Common myeloid progenitor, CD34-positive (primary cell): ENCODE results near the gene FAM193A.
"Not testable (repeated sequence)": the region's sequence is repeated elsewhere in the genome, so short reads cannot be mapped to it uniquely, and the experiment has no call there.

Experiments
- CTCF ChIA-PET: fragments of 350-600 bp; sonication (Branson Sonifier 250); formaldehyde crosslinking; loops from one replicate; lab custom pipeline; 2021; ENCODE audit warnings: antibody characterized with exemption; lab: Charles Lee
- POLR2A ChIA-PET: fragments of 350-600 bp; sonication (Branson Sonifier 250); formaldehyde crosslinking; loops from one replicate; lab custom pipeline; 2021; ENCODE audit warnings: antibody characterized with exemption; lab: Charles Lee
- DNase-seq, 3 donors: peaks; one replicate each; pipeline versions ENCODE4 v3.0.0 to v3.0.0-alpha.2; 2013
- H3K27ac ChIP-seq, 2 experiments: 1 replicate in 1 of 2; 2 replicates in 1 of 2; pipeline ENCODE4 v1.7.0; 2013; ENCODE audit warnings: inconsistent platforms in 2 of 2, low read length in 2 of 2, mild to moderate bottlenecking in 2 of 2, low read depth in 1 of 2, moderate library complexity in 1 of 2; ENCODE audit not compliant: severe bottlenecking in 2 of 2, insufficient read depth in 1 of 2, poor library complexity in 1 of 2
- H3K27me3 ChIP-seq, 5 experiments: replicated peaks in 2 of 5; 1 replicate in 3 of 5; 2 replicates in 2 of 5; pipeline versions ENCODE4 v1.6.1 to v1.7.0; 2013; ENCODE audit warnings: low read length in 4 of 5, mild to moderate bottlenecking in 2 of 5, moderate library complexity in 2 of 5, inconsistent platforms in 1 of 5; ENCODE audit not compliant: insufficient read depth in 5 of 5, control insufficient read depth in 4 of 5
- H3K36me3 ChIP-seq, 4 experiments: 1 replicate in 2 of 4; 2 replicates in 2 of 4; pipeline versions ENCODE4 v1.6.1 to v1.7.0; 2013; ENCODE audit warnings: low read length in 3 of 4, control low read depth in 1 of 4, mild to moderate bottlenecking in 1 of 4; ENCODE audit not compliant: control insufficient read depth in 4 of 4, insufficient read depth in 4 of 4
- H3K4me1 ChIP-seq, 4 experiments: 1 replicate in 3 of 4; 2 replicates in 1 of 4; pipeline versions ENCODE4 v1.6.1 to v1.7.1; 2013; ENCODE audit warnings: low read length in 3 of 4, mild to moderate bottlenecking in 3 of 4, control low read depth in 1 of 4, inconsistent platforms in 1 of 4, moderate library complexity in 1 of 4; ENCODE audit not compliant: control insufficient read depth in 4 of 4, insufficient read depth in 4 of 4; ENCODE audit errors: control extremely low read depth in 1 of 4
- H3K4me3 ChIP-seq, 7 experiments: 1 replicate in 4 of 7; 2 replicates in 3 of 7; pipeline versions ENCODE4 v1.5.1 to v1.7.0; 2013; ENCODE audit warnings: mild to moderate bottlenecking in 7 of 7, low read length in 6 of 7, moderate library complexity in 6 of 7, inconsistent platforms in 2 of 7, low read depth in 2 of 7, control low read depth in 1 of 7; ENCODE audit not compliant: insufficient read depth in 4 of 7, control insufficient read depth in 1 of 7; ENCODE audit errors: extremely low read depth in 1 of 7
- H3K9me3 ChIP-seq, 5 experiments: 1 replicate in 4 of 5; 2 replicates in 1 of 5; pipeline versions ENCODE4 v1.6.1 to v1.7.1; 2013; ENCODE audit warnings: low read length in 4 of 5, mild to moderate bottlenecking in 2 of 5, inconsistent platforms in 1 of 5, low read depth in 1 of 5, moderate library complexity in 1 of 5; ENCODE audit not compliant: control insufficient read depth in 4 of 5, insufficient read depth in 2 of 5; ENCODE audit errors: control extremely low read depth in 1 of 5
- WGBS: methylation state at CpG from one replicate; pipeline ENCODE4 v1.1.5; 2013; ENCODE audit not compliant: insufficient coverage; 5-methylcytosine and 5-hydroxymethylcytosine counted together

Gene FAM193A

GRCh38 chr4:2507855-2508254 is 28.6 kb upstream of the FAM193A start:
- H3K36me3 ChIP-seq, result peaks cover 9 to 69% (median 48%) of the 10 kb centered on the region in 4 experiments
- H3K27me3 ChIP-seq, result no peaks in the 10 kb centered on the region
- CTCF ChIA-PET, result interaction anchor here (1.0 to 1.1 kb wide), 3 partner anchors 10 to 43 kb away, joined by 3 read pairs; no protein-coding TSS in a partner anchor
- DNase-seq, result no peak
- H3K9me3 ChIP-seq, result no peaks in the 10 kb centered on the region
- H3K4me1 ChIP-seq, result no peaks in the 10 kb centered on the region
- no peak overlapping the region for H3K27ac ChIP-seq
- H3K4me3 ChIP-seq, result no peak overlapping the region
- POLR2A ChIA-PET, result no interaction called here
- 97% methylated on average over 6 of the region's 7 CpGs for WGBS

GRCh38 chr4:2510351-2511259 is 25.8 kb upstream of the FAM193A start:
- 98% methylated on average over 12 of the region's 13 CpGs for WGBS
- POLR2A ChIA-PET, result no interaction called here

GRCh38 chr4:2511645-2512131 is 24.8 kb upstream of the FAM193A start:
- H3K9me3 ChIP-seq, result no peaks in the 10 kb centered on the region
- ChIA-PET POLR2A (no interaction called here), CTCF (interaction anchor here (0.8 to 1.7 kb wide), 2 partner anchors 9 kb away, joined by 3 to 7 read pairs; no protein-coding TSS in a partner anchor)
- no peak overlapping the region for H3K4me3 ChIP-seq
- DNase-seq, result no peak
- H3K36me3 ChIP-seq, result peaks cover 9 to 84% (median 64%) of the 10 kb centered on the region in 4 experiments
- H3K27ac ChIP-seq, result no peak overlapping the region
- 97% methylated on average over 6 of the region's 9 CpGs for WGBS
- no peaks in the 10 kb centered on the region for H3K27me3 ChIP-seq
- no peaks in the 10 kb centered on the region for H3K4me1 ChIP-seq

More at GRCh38 chr4:2510351-2511259, 25.8 kb upstream of the FAM193A start:
- H3K27ac ChIP-seq, result no peak overlapping the region
- no peak for DNase-seq
- CTCF ChIA-PET, result interaction anchor here (0.9 to 1.2 kb wide), 3 partner anchors 18 to 25 kb away, joined by 3 to 5 read pairs (median 4); no protein-coding TSS in a partner anchor
- no peaks in the 10 kb centered on the region for H3K27me3 ChIP-seq
- no peaks in the 10 kb centered on the region for H3K9me3 ChIP-seq
- H3K4me3 ChIP-seq, result no peak overlapping the region
- peaks cover 14 to 79% (median 62%) of the 10 kb centered on the region in 4 experiments for H3K36me3 ChIP-seq
- no peaks in the 10 kb centered on the region for H3K4me1 ChIP-seq

GRCh38 chr4:2512396-2513135 is 23.9 kb upstream of the FAM193A start:
- peaks cover 8 to 78% (median 61%) of the 10 kb centered on the region in 4 experiments for H3K36me3 ChIP-seq

GRCh38 chr4:2514193-2514592 is 22.3 kb upstream of the FAM193A start:
- H3K27me3 ChIP-seq, H3K27ac ChIP-seq, DNase-seq, H3K4me3 ChIP-seq, H3K9me3 ChIP-seq, CTCF ChIA-PET, POLR2A ChIA-PET, H3K4me1 ChIP-seq: not testable (repeated sequence)
- WGBS, result 97% methylated on average over 5 of the region's 9 CpGs
- H3K36me3 ChIP-seq, result peaks cover 8 to 72% (median 52%) of the 10 kb centered on the region in 4 experiments

More at GRCh38 chr4:2512396-2513135, 23.9 kb upstream of the FAM193A start:
- Histone ChIP-seq H3K27me3 (no peaks in the 10 kb centered on the region), H3K27ac (no peak overlapping the region), H3K4me1 (no peaks in the 10 kb centered on the region), H3K4me3 (no peak overlapping the region), H3K9me3 (no peaks in the 10 kb centered on the region)
- WGBS, result 96% methylated on average over 14 of the region's 15 CpGs
- DNase-seq, result no peak
- POLR2A ChIA-PET, result no interaction called here
- CTCF ChIA-PET, result interaction anchor here (0.8 to 1.7 kb wide), 2 partner anchors 8 to 10 kb away, joined by 3 to 7 read pairs; no protein-coding TSS in a partner anchor

- peaks cover 8 to 64% (median 45%) of the 10 kb centered on the region in 4 experiments for H3K36me3 ChIP-seq
- CTCF ChIA-PET, H3K4me1 ChIP-seq, H3K4me3 ChIP-seq, DNase-seq, H3K9me3 ChIP-seq, H3K27me3 ChIP-seq, H3K27ac ChIP-seq, POLR2A ChIA-PET: not testable (repeated sequence)
- WGBS, result 94% methylated on average over 10 of the region's 11 CpGs
Measured at GRCh38 chr4:2514944-2515343, 21.5 kb upstream of the FAM193A start.
